K562 (cell line): ENCODE results near the gene DNAI1.

Experiments used
- ARID3A ChIP-seq: IDR thresholded peaks from 2 replicates; pipeline ENCODE4 v1.6.1; 2012; ENCODE audit warnings: low read depth, low read length, improper control_type of control experiment, borderline replicate concordance
- CTCF ChIP-seq, 3 experiments: IDR thresholded peaks in 2 of 3; conservative IDR thresholded peaks in 1 of 3; 2 replicates each; pipeline ENCODE4 v1.5.1; 2011 to 2012; ENCODE audit warnings: low read length in 3 of 3, mild to moderate bottlenecking in 3 of 3, control low read depth in 2 of 3, improper control_type of control experiment in 1 of 3, inconsistent platforms in 1 of 3, low read depth in 1 of 3, mixed read lengths in 1 of 3, moderate library complexity in 1 of 3; ENCODE audit not compliant: insufficient read depth in 2 of 3
- ESRRA ChIP-seq: fragments of 450-650 bp; IDR thresholded peaks from 2 replicates; pipeline ENCODE4 v1.6.1; 2014; ENCODE audit warnings: low read depth, mild to moderate bottlenecking, moderate library complexity, borderline replicate concordance
- FOXP4 ChIP-seq: sonication (generic); formaldehyde crosslinking; IDR thresholded peaks from 2 replicates; pipeline ENCODE4 v1.8.0; 2022; ENCODE audit warnings: mild to moderate bottlenecking, missing genetic modification reagents, borderline replicate concordance
- JUND ChIP-seq, 2 experiments: IDR thresholded peaks; 2 replicates in 1 of 2; 3 replicates in 1 of 2; pipeline ENCODE4 v1.6.1; 2011; ENCODE audit warnings: borderline replicate concordance in 2 of 2, low read depth in 2 of 2, low read length in 2 of 2, improper control_type of control experiment in 1 of 2, missing biosample characterization in 1 of 2, missing genetic modification characterization in 1 of 2, missing genetic modification reagents in 1 of 2
- MEF2A ChIP-seq: IDR thresholded peaks from 2 replicates; pipeline ENCODE4 v1.6.1; 2011; ENCODE audit warnings: low read depth, mild to moderate bottlenecking, low read length, moderate library complexity; ENCODE audit not compliant: control insufficient read depth
- NFIC ChIP-seq: fragments of 450-650 bp; IDR thresholded peaks from 2 replicates; pipeline ENCODE4 v1.6.1; 2017; ENCODE audit warnings: mild to moderate bottlenecking, inconsistent platforms
- NRF1 ChIP-seq, 2 experiments: fragments of 450-650 bp; IDR thresholded peaks in 1 of 2; conservative IDR thresholded peaks in 1 of 2; 2 replicates each; pipeline ENCODE4 v1.6.1; 2014; ENCODE audit warnings: mild to moderate bottlenecking in 2 of 2
- RBM22 ChIP-seq: fragments of 200-400 bp; formaldehyde crosslinking; IDR thresholded peaks from 2 replicates; pipeline ENCODE4 v1.6.1; 2018; ENCODE audit warnings: low read length, low read depth; ENCODE audit not compliant: poor library complexity, severe bottlenecking
- SMAD4 ChIP-seq: fragments of 250-450 bp; sonication (Bioruptor Pico); conservative IDR thresholded peaks from 2 replicates; pipeline ENCODE4 v1.8.0; 2021; ENCODE audit warnings: inconsistent platforms, mild to moderate bottlenecking, moderate library complexity
- TEAD4 ChIP-seq, 2 experiments: sonication (generic) in 1 of 2; formaldehyde crosslinking in 1 of 2; IDR thresholded peaks; 2 replicates each; pipeline versions ENCODE4 v1.6.1 to v1.8.0; 2012 to 2022; ENCODE audit warnings: borderline replicate concordance in 1 of 2, inconsistent platforms in 1 of 2, low read length in 1 of 2, mild to moderate bottlenecking in 1 of 2, missing genetic modification reagents in 1 of 2
- ZNF274 ChIP-seq: IDR thresholded peaks from 2 replicates; pipeline ENCODE4 v1.6.1; 2011; ENCODE audit warnings: low read depth, mild to moderate bottlenecking, low read length, moderate library complexity, borderline replicate concordance
- ZNF707 ChIP-seq: fragments of 250-450 bp; sonication (Bioruptor Pico); conservative IDR thresholded peaks from 2 replicates; pipeline ENCODE4 v1.8.0; 2022; ENCODE audit warnings: inconsistent platforms, mild to moderate bottlenecking, moderate library complexity

- TF ChIP-seq ZNF707 (CRISPR knock-in tag), result no peak
- no peak for TF ChIP-seq ESRRA
- TF ChIP-seq JUND (IDR thresholded peaks at IDR 0.05; ENCODE audit: borderline replicate concordance, low read depth, low read length), result no peak
- TF ChIP-seq JUND (tag; IDR thresholded peaks at IDR 0.05; ENCODE audit: borderline replicate concordance, low read depth, low read length), result no peak
- TF ChIP-seq TEAD4 (IDR thresholded peaks at IDR 0.05; ENCODE audit: low read length), result no peak
- no peak for TF ChIP-seq TEAD4 (CRISPR knock-in tag; IDR thresholded peaks at IDR 0.05; ENCODE audit: borderline replicate concordance)
- TF ChIP-seq FOXP4, result no peak
- TF ChIP-seq MEF2A, result no peak
- no peak for TF ChIP-seq CTCF (IDR thresholded peaks at IDR 0.05 in 2 of 3, conservative IDR thresholded peaks at IDR 0.05 in 1 of 3; ENCODE audit: insufficient read depth in 2 of 3, low read depth in 1 of 3, low read length in 3 of 3)
- no peak for TF ChIP-seq RBM22
- no peak for TF ChIP-seq NRF1 (conservative IDR thresholded peaks at IDR 0.05 in 1 of 2, IDR thresholded peaks at IDR 0.05 in 1 of 2)
- TF ChIP-seq ARID3A, result no peak
- TF ChIP-seq ZNF274, result no peak
- no peak for TF ChIP-seq NFIC
- no peak for TF ChIP-seq SMAD4 (CRISPR knock-in tag)
Measured at GRCh38 chr9:34486572-34486971, 28.0 kb downstream of the DNAI1 start.
